BE2C (cell line): ENCODE data around the gene ARID3C.
A peak's percentile ranks its signal among the peaks of the same experiment; 100 is the strongest.

ENCODE experiments used
- DNase-seq: peaks from one replicate; pipeline ENCODE4 v3.0.0-alpha.2; 2020
- H3K27me3 ChIP-seq: fragments of 250-450 bp; sonication (Bioruptor Pico); 2 replicates; pipeline ENCODE4 v1.5.1; 2020; ENCODE audit warnings: mild to moderate bottlenecking
- H3K36me3 ChIP-seq: fragments of 250-450 bp; sonication (Bioruptor Pico); 2 replicates; pipeline ENCODE4 v1.5.1; 2020; ENCODE audit warnings: mild to moderate bottlenecking
- H3K4me1 ChIP-seq: fragments of 250-450 bp; sonication (Bioruptor Pico); 2 replicates; pipeline ENCODE4 v1.5.1; 2020
- H3K4me3 ChIP-seq: 2 replicates; pipeline ENCODE4 v1.5.1; 2011; ENCODE audit warnings: low read depth, low read length
- H3K9me3 ChIP-seq: fragments of 250-450 bp; sonication (Bioruptor Pico); 2 replicates; pipeline ENCODE4 v1.5.1; 2020
- CTCF ChIP-seq: IDR thresholded peaks from 2 replicates; pipeline ENCODE4 v1.5.1; 2012; ENCODE audit warnings: mild to moderate bottlenecking, low read depth, low read length

The ARID3C gene

GRCh38 chr9:34650816-34651215, 21.9 kb upstream of the ARID3C start:
- H3K9me3 ChIP-seq, result no peaks in the 10 kb centered on the region
- H3K4me3 ChIP-seq, result no peak overlapping the region

GRCh38 chr9:34648673-34649072, 19.8 kb upstream of the ARID3C start:
- H3K4me3 ChIP-seq, result no peak overlapping the region
- no peaks in the 10 kb centered on the region for H3K9me3 ChIP-seq
- H3K27me3 ChIP-seq, result no peaks in the 10 kb centered on the region
- peaks cover 32% of the 10 kb centered on the region for H3K4me1 ChIP-seq
- DNase-seq, result no peak
- no peak for TF ChIP-seq CTCF
- H3K36me3 ChIP-seq, result peaks cover 14% of the 10 kb centered on the region

More at GRCh38 chr9:34650816-34651215, 21.9 kb upstream of the ARID3C start:
- DNase-seq, result no peak
- Histone ChIP-seq H3K4me1 (peaks cover 48% of the 10 kb centered on the region), H3K36me3 (peaks cover 14% of the 10 kb centered on the region), H3K27me3 (no peaks in the 10 kb centered on the region)
- TF ChIP-seq CTCF, result no peak

GRCh38 chr9:34647651-34648050, 18.8 kb upstream of the ARID3C start:
- TF ChIP-seq CTCF, result no peak
- H3K4me3 ChIP-seq, result peak overlapping the region; percentile 93
- no peaks in the 10 kb centered on the region for H3K27me3 ChIP-seq
- peaks cover 22% of the 10 kb centered on the region for H3K4me1 ChIP-seq
- peaks cover 14% of the 10 kb centered on the region for H3K36me3 ChIP-seq
- no peak for DNase-seq
- H3K9me3 ChIP-seq, result no peaks in the 10 kb centered on the region

- H3K27me3 ChIP-seq, result no peaks in the 10 kb centered on the region
- no peak for DNase-seq
- H3K9me3 ChIP-seq, result no peaks in the 10 kb centered on the region
- peaks cover 18% of the 10 kb centered on the region for H3K4me1 ChIP-seq
- H3K4me3 ChIP-seq, result peak overlapping the region; percentile 93
- H3K36me3 ChIP-seq, result peaks cover 14% of the 10 kb centered on the region
- TF ChIP-seq CTCF, result no peak
Observed at GRCh38 chr9:34647084-34647403, 18.2 kb upstream of the ARID3C start.

GRCh38 chr9:34646211-34647083, 17.6 kb upstream of the ARID3C start, which contains the start of gene GALT:
GALT (plus strand) TSS chr9:34646675; CDS start chr9:34646705, 30 bp downstream.
- H3K9me3 ChIP-seq, result no peaks in the 10 kb centered on the region
- H3K27me3 ChIP-seq, result no peaks in the 10 kb centered on the region
- peak; percentile 59 for TF ChIP-seq CTCF
- H3K4me1 ChIP-seq, result peaks cover 12% of the 10 kb centered on the region
- H3K36me3 ChIP-seq, result peaks cover 14% of the 10 kb centered on the region
- peak within 1 kb of the TSS; percentile 93 for H3K4me3 ChIP-seq
- DNase-seq, result peak; percentile 98

GRCh38 chr9:34644766-34645314, 16.0 kb upstream of the ARID3C start:
- Histone ChIP-seq H3K4me1 (peaks cover 3% of the 10 kb centered on the region), H3K9me3 (no peaks in the 10 kb centered on the region), H3K27me3 (no peaks in the 10 kb centered on the region), H3K36me3 (peaks cover 14% of the 10 kb centered on the region), H3K4me3 (no peak overlapping the region)
- TF ChIP-seq CTCF, result no peak
- no peak for DNase-seq
